ENCODE results near the gene DIS3L2.

DIS3L2 gene

GRCh38 chr2:232372231-232373208 is 411.0 kb downstream of the DIS3L2 start (continued):
- no peak for TF ChIP-seq POU6F1 (CRISPR knock-in tag; IDR thresholded peaks at IDR 0.05; ENCODE audit: borderline replicate concordance, low read depth)
- TF ChIP-seq ZC3H10 (CRISPR knock-in tag; IDR thresholded peaks at IDR 0.05), result no peak
- no peak for TF ChIP-seq SNAI2 (CRISPR knock-in tag; IDR thresholded peaks at IDR 0.05)
- no peak for TF ChIP-seq PPARA (CRISPR knock-in tag; IDR thresholded peaks at IDR 0.05; ENCODE audit: borderline replicate concordance)
- TF ChIP-seq ISL1 (CRISPR knock-in tag; IDR thresholded peaks at IDR 0.05), result no peak

DNA sequence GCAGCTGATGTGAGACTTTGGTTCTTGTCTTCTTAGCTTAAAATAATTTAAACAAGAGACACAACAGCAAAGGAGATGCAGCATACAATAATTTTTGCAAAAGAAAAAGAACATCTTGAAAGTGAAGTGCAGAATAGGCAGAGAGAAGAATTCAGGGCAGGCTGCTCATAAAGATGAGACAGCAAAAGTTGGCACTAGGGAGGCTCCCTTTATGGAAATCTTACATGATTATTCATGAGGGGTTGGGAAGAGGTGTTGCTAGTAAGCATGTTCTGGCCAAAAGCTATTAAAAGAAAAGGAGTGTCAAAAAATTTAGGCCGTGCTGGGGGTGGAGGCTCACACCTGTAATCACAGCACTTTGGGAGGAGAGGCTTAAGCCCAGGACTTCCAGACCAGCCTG is 412.8 kb downstream of the DIS3L2 start:
- no peak for ATAC-seq
- TF ChIP-seq, protein P1, sequence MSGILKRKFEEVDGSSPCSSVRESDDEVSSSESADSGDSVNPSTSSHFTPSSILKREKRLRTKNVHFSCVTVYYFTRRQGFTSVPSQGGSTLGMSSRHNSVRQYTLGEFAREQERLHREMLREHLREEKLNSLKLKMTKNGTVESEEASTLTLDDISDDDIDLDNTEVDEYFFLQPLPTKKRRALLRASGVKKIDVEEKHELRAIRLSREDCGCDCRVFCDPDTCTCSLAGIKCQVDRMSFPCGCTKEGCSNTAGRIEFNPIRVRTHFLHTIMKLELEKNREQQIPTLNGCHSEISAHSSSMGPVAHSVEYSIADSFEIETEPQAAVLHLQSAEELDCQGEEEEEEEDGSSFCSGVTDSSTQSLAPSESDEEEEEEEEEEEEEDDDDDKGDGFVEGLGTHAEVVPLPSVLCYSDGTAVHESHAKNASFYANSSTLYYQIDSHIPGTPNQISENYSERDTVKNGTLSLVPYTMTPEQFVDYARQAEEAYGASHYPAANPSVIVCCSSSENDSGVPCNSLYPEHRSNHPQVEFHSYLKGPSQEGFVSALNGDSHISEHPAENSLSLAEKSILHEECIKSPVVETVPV (CRISPR knock-in tag; IDR thresholded peaks at IDR 0.05), result no peak
- TF ChIP-seq ZFP3 (CRISPR knock-in tag; IDR thresholded peaks at IDR 0.05) (no peak), ZFP30 (CRISPR knock-in tag; IDR thresholded peaks at IDR 0.05) (no peak), TOX (CRISPR knock-in tag; IDR thresholded peaks at IDR 0.05; ENCODE audit: borderline replicate concordance) (no peak), TCF4 (CRISPR knock-in tag; IDR thresholded peaks at IDR 0.05; ENCODE audit: borderline replicate concordance) (no peak), PPARA (CRISPR knock-in tag; IDR thresholded peaks at IDR 0.05; ENCODE audit: borderline replicate concordance) (no peak), ZNF565 (CRISPR knock-in tag; conservative IDR thresholded peaks at IDR 0.05; ENCODE audit: low read depth) (no peak), ZNF70 (CRISPR knock-in tag; IDR thresholded peaks at IDR 0.05) (no peak), SNAI2 (CRISPR knock-in tag; IDR thresholded peaks at IDR 0.05) (no peak), ZNF8 (CRISPR knock-in tag; IDR thresholded peaks at IDR 0.05) (no peak), OSR1 (CRISPR knock-in tag; IDR thresholded peaks at IDR 0.05) (no peak), TSHZ2 (CRISPR knock-in tag; IDR thresholded peaks at IDR 0.05) (no peak), POU6F1 (CRISPR knock-in tag; IDR thresholded peaks at IDR 0.05; ENCODE audit: borderline replicate concordance, low read depth) (no peak), ZC3H10 (CRISPR knock-in tag; IDR thresholded peaks at IDR 0.05) (no peak), ARNTL (CRISPR knock-in tag; IDR thresholded peaks at IDR 0.05; ENCODE audit: borderline replicate concordance, low read depth) (no peak), CSDC2 (CRISPR knock-in tag; IDR thresholded peaks at IDR 0.05) (no peak), BACH2 (CRISPR knock-in tag; IDR thresholded peaks at IDR 0.05; ENCODE audit: borderline replicate concordance) (no peak), PATZ1 (CRISPR knock-in tag; IDR thresholded peaks at IDR 0.05; ENCODE audit: borderline replicate concordance) (no peak), GLIS3 (CRISPR knock-in tag; IDR thresholded peaks at IDR 0.05) (no peak)
- TF ChIP-seq, protein P2, sequence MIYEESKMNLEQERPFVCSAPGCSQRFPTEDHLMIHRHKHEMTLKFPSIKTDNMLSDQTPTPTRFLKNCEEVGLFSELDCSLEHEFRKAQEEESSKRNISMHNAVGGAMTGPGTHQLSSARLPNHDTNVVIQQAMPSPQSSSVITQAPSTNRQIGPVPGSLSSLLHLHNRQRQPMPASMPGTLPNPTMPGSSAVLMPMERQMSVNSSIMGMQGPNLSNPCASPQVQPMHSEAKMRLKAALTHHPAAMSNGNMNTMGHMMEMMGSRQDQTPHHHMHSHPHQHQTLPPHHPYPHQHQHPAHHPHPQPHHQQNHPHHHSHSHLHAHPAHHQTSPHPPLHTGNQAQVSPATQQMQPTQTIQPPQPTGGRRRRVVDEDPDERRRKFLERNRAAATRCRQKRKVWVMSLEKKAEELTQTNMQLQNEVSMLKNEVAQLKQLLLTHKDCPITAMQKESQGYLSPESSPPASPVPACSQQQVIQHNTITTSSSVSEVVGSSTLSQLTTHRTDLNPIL (CRISPR knock-in tag; IDR thresholded peaks at IDR 0.05; ENCODE audit: low read depth), result no peak

All from SK-N-SH treated with all-trans-retinoic acid at 6 μM for 48 hours (cell line).